ENCODE results near the gene FOS.
"Not testable (repeated sequence)": the region's sequence is repeated elsewhere in the genome, so short reads cannot be mapped to it uniquely, and the experiment has no call there.

FOS gene

GRCh38 chr14:75278422-75279152 lies at the start of gene FOS:
TSS of gene FOS (plus strand) at chr14:75278828. CDS start at chr14:75278983, 155 bp downstream.
- DNase-seq (ENCODE audit: low read depth), result no peak

GRCh38 chr14:75229661-75230139 lies 48.9 kb upstream of the FOS start:
- no peak for DNase-seq (ENCODE audit: low read depth)

GRCh38 chr14:75230140-75230792 lies 48.4 kb upstream of the FOS start:
- no peak for DNase-seq (ENCODE audit: low read depth)

- DNase-seq (ENCODE audit: low read depth), result no peak
Measured at GRCh38 chr14:75231320-75231719, 47.3 kb upstream of the FOS start.

GRCh38 chr14:75232191-75232590 lies 46.4 kb upstream of the FOS start:
- no peak for DNase-seq (ENCODE audit: low read depth)

- no peak for DNase-seq (ENCODE audit: low read depth)
Measured at GRCh38 chr14:75232597-75232996, 46.0 kb upstream of the FOS start.

- no peak for DNase-seq (ENCODE audit: low read depth)
Measured at GRCh38 chr14:75234173-75235115, 44.2 kb upstream of the FOS start.

GRCh38 chr14:75235198-75235597 lies 43.4 kb upstream of the FOS start:
- DNase-seq (ENCODE audit: low read depth), result not testable (repeated sequence)

GRCh38 chr14:75236467-75236866 lies 42.2 kb upstream of the FOS start:
- no peak for DNase-seq (ENCODE audit: low read depth)

GRCh38 chr14:75236901-75237419 lies 41.7 kb upstream of the FOS start:
- DNase-seq (ENCODE audit: low read depth), result no peak

- no peak for DNase-seq (ENCODE audit: low read depth)
Measured at GRCh38 chr14:75238756-75239455, 39.7 kb upstream of the FOS start.

- no peak for DNase-seq (ENCODE audit: low read depth)
Measured at GRCh38 chr14:75240781-75241180, 37.8 kb upstream of the FOS start.

GRCh38 chr14:75242546-75243273 lies 35.9 kb upstream of the FOS start:
- no peak for DNase-seq (ENCODE audit: low read depth)

GRCh38 chr14:75244121-75244520 lies 34.5 kb upstream of the FOS start:
- DNase-seq (ENCODE audit: low read depth), result no peak

- no peak for DNase-seq (ENCODE audit: low read depth)
Measured at GRCh38 chr14:75246546-75247285, 31.9 kb upstream of the FOS start.

GRCh38 chr14:75247286-75247922 lies 31.2 kb upstream of the FOS start:
- no peak for DNase-seq (ENCODE audit: low read depth)

- no peak for DNase-seq (ENCODE audit: low read depth)
Measured at GRCh38 chr14:75247939-75248338, 30.7 kb upstream of the FOS start.

- DNase-seq (ENCODE audit: low read depth), result no peak
Measured at GRCh38 chr14:75249251-75249957, 29.2 kb upstream of the FOS start.

- DNase-seq (ENCODE audit: low read depth), result no peak
Measured at GRCh38 chr14:75249958-75250336, 28.7 kb upstream of the FOS start.

All from HS-27A (cell line).